ENCODE data around the gene PECR.
"Not testable (repeated sequence)": the region's sequence is repeated elsewhere in the genome, so short reads cannot be mapped to it uniquely, and the experiment has no call there.

DNA sequence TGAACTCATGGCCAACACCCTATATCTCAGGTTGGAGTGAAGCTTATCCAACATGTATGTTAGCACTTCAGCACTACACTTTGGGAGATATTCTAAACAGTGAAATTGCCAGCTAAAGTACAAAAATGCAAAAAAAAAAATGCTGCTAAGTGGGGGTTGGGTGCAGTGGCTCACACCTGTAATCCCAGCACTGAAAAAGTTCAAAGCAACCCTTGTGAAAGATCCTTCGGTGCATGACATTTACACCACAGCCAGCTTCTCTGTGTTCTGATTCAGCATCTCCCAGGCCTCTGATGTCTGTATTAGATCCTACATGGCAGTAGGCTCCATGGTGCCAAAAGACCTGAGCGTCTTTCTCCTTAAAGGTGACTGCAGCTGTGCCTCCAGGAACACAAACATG lies 72.4 kb downstream of the PECR start:
- TF ChIP-seq CTCF, POLR2A, POLR2AphosphoS5 (IDR thresholded peaks at IDR 0.05): not testable (repeated sequence)

Data from suprapubic skin (tissue), 4 donors.